ENCODE results near the gene SH3PXD2A.

The SH3PXD2A gene

GRCh38 chr10:103706762-103707161, 148.6 kb downstream of the SH3PXD2A start:
- DNase-seq (ENCODE audit: low read depth in 2 of 2) = no peak

DNA sequence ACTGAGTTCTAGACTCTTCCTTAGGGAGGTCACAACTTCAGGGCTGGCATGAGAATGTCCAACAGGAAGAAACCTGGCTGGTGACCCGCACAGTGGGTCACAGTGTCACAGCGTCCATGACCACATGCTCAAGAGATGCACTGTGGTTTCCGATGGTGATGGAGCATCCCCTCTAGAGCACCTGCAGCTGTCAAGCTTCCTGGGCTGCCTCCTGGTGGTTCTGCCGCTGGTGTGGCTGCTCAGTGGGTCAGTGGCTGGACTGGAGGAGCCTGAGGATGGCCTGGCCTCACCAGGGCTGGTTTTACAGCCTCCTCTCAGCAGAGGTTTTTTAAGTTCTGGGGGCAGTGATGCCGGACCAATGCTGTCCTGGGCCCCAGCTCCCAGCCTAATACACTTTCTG, 149.3 kb downstream of the SH3PXD2A start:
- DNase-seq (ENCODE audit: low read depth in 2 of 2) = no peak

GRCh38 chr10:103703941-103704919, 151.1 kb downstream of the SH3PXD2A start:
- no peak for DNase-seq (ENCODE audit: low read depth in 2 of 2)

DNA sequence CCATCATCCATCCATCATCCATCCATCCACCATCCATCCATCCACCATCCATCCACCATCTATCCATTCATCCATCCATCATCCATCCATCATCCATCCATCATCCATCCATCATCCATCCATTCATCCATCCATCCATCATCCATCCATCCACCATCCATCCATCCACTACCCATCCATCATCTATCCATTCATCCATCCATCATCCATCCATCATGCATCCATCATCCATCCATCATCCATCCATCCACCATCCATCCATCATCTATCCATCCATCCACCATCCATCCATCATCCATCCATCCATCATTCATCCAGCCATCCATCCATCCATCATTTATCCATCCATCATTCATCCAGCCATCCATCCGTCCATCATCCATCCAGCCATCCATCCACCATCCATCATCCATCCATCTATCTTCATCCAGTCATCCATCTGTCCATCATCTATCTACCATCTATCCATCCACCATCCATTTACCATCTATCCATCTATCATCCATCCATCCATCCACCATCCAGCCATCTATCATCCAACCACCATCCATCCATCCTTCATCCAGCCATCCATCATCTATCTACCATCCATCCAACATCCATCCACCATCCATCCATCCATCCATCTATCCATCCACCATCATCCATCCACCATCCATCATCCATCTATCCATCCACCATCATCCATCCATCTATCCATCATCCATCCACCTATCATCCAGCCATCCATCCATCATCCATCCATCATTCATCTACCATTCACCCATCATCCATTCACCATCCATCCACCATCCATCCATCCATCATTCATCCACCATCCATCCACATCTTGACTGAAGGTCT, 153.8 kb downstream of the SH3PXD2A start:
- DNase-seq (ENCODE audit: low read depth in 2 of 2) = no peak

DNA sequence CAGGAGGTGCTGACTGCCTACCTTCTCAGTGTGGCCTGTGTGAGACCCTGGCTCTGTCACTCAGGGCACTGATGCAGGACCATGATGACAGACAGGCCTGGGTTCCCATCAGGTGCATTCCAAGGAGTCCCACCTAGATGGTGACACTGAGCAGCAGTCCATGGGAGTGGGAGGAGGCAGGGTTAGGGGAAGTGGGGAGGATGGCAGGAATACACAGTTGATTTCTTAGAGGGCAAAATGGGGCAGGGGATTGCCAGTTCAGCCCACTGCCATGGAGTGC, 155.0 kb downstream of the SH3PXD2A start:
- no peak for DNase-seq (ENCODE audit: low read depth in 2 of 2)

GRCh38 chr10:103699611-103700435, 155.6 kb downstream of the SH3PXD2A start:
- DNase-seq (ENCODE audit: low read depth in 2 of 2) = no peak

DNA sequence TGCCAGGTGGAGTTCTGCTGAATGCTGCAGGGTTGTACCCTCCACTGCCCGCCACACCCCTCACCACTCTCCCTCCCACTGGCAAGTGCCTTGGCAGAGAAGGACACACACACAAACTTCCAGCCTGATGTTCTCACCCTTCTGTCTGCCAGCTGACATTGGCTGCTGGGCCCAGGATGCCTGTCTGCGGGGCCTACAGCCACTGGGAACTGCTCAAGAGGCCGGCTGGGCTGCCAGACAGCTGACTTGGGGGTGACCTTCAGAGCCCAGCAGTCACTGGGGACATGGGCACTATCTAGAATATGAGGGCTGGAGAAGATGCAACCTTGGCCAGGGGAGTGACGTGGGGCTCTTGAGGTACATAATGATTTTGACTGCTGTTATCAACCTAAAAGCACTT, 157.1 kb downstream of the SH3PXD2A start:
- no peak for DNase-seq (ENCODE audit: low read depth in 2 of 2)

DNA sequence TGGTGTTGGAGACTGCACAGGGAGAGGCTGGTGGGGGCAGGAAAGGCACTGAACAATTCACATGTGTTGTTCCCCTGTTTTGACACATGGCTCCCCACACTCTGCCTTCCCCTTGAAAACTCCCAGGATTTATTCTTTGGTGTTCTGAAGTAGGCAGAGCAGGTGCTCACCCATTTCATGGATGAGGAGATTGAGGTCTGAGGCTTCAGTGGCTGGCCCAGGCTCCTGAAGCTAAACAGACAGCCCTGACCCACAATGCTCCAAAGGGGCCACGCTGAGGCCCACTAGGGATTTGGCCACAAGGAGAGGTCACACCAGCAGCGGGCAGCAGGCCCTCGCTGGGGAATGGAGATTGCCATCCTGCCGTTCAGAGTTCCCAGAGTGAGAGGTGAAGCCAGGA, 157.6 kb downstream of the SH3PXD2A start:
- no peak for DNase-seq (ENCODE audit: low read depth in 2 of 2)

- DNase-seq (ENCODE audit: low read depth in 2 of 2) = peak; percentile 71 to 72
These were observed 158.8 kb downstream of the SH3PXD2A start for GRCh38 chr10:103696411-103697145.

GRCh38 chr10:103696094-103696410, 159.3 kb downstream of the SH3PXD2A start:
- DNase-seq (ENCODE audit: low read depth in 2 of 2) = no peak

GRCh38 chr10:103695584-103696005, 159.8 kb downstream of the SH3PXD2A start:
- no peak for DNase-seq (ENCODE audit: low read depth in 2 of 2)

- no peak for DNase-seq (ENCODE audit: low read depth in 2 of 2)
These were observed 161.6 kb downstream of the SH3PXD2A start for GRCh38 chr10:103693812-103694205.

- DNase-seq (ENCODE audit: low read depth in 2 of 2) = no peak
These were observed 162.2 kb downstream of the SH3PXD2A start for GRCh38 chr10:103692952-103693811.

- DNase-seq (ENCODE audit: low read depth in 2 of 2) = no peak
These were observed 162.9 kb downstream of the SH3PXD2A start for GRCh38 chr10:103692436-103692951.

GRCh38 chr10:103691723-103692435, 163.5 kb downstream of the SH3PXD2A start:
- DNase-seq (ENCODE audit: low read depth in 2 of 2) = no peak

DNA sequence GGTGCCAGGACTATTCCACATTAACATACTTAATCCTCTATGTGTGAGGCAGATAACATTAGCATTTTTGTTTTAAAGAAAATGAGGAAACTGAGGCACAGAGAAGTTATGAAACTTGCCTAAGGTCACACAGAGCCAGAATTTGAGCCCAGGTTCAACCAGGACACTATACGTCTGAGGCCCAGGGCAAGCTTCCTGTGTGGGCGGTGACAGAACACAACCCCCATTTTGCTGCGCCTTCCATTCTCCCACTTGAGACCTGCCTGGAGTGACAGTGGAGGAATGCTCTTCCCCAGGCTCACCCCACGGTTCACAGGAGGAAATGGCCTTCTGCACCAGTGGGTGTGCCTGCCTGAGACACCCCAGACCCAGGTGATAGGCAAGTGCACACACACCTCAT, 164.1 kb downstream of the SH3PXD2A start:
- DNase-seq (ENCODE audit: low read depth in 2 of 2) = no peak

GRCh38 chr10:103690281-103690680, 165.1 kb downstream of the SH3PXD2A start:
- DNase-seq (ENCODE audit: low read depth in 2 of 2) = no peak

DNA sequence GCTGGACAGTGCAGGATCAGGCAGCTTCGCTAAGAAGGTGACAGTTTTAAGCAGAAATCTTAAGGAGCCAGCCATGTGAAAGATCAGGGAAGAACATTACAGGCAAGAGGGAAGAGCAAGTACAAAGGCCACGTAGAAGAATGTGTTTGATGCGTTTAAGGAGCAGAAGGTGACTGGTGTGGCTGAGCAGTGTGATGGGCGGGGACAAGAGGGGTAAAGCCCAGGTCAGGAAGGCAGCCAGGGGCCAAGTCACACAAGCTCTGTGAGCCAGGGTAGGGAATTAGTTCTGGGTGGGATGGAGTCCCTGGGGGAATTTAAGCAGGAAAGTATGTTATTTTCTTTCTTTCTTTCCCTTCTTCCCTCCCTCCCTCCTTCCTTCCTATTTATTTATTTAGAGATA, 166.9 kb downstream of the SH3PXD2A start:
- DNase-seq (ENCODE audit: low read depth in 2 of 2) = no peak

GRCh38 chr10:103687718-103688117, 167.7 kb downstream of the SH3PXD2A start:
- DNase-seq (ENCODE audit: low read depth in 2 of 2) = no peak

GRCh38 chr10:103687172-103687571, 168.2 kb downstream of the SH3PXD2A start:
- no peak for DNase-seq (ENCODE audit: low read depth in 2 of 2)

All from fibroblast of skin of left biceps (primary cell).